Upper lobe of left lung (tissue), 6 donors: ENCODE measurements around the gene DPEP2. TPM values are rescaled to one million over a fixed set of nuclear protein-coding genes. Genes with fewer than 3 reads are reported as not detected.
"Not testable (repeated sequence)": the region's sequence is repeated elsewhere in the genome, so short reads cannot be mapped to it uniquely, and the experiment has no call there.

ENCODE experiments used
- ATAC-seq, 2 donors: fragments of 200-7000 bp; cut with Tn5 transposase; one replicate each; pipeline ENCODE4 v1.9.1; 2022; ENCODE audit warnings: mild to moderate bottlenecking in 2 of 2, moderate library complexity in 2 of 2; ENCODE audit not compliant: low FRiP score in 2 of 2
- DNase-seq, 2 donors: peaks; one replicate each; pipeline ENCODE4 v3.0.0-alpha.2; 2019 to 2020
- H3K27ac ChIP-seq, 4 donors: fragments of 200-600 bp; sonication (generic); one replicate each; pipeline ENCODE4 v1.5.1; 2016 to 2019
- H3K27me3 ChIP-seq, 4 donors: fragments of 200-600 bp; sonication (generic); one replicate each; pipeline ENCODE4 v1.5.1; 2017 to 2019
- H3K36me3 ChIP-seq, 4 donors: fragments of 200-600 bp; sonication (generic); one replicate each; pipeline ENCODE4 v1.5.1; 2016 to 2019
- H3K4me1 ChIP-seq, 4 donors: fragments of 200-600 bp; sonication (generic); one replicate each; pipeline ENCODE4 v1.5.1; 2018 to 2019
- H3K4me3 ChIP-seq, 4 donors: fragments of 200-600 bp; sonication (generic); one replicate each; pipeline ENCODE4 v1.5.1; 2017 to 2019; ENCODE audit warnings: mild to moderate bottlenecking in 2 of 4, moderate library complexity in 1 of 4
- H3K9me3 ChIP-seq, 4 donors: fragments of 200-600 bp; sonication (generic); one replicate each; pipeline ENCODE4 v1.5.1; 2018 to 2019
- EP300 ChIP-seq, 4 donors: sonication (generic); formaldehyde crosslinking; IDR thresholded peaks; one replicate each; pipeline ENCODE4 v1.5.1; 2017; ENCODE audit warnings: antibody characterized with exemption in 4 of 4, control low read depth in 2 of 4
- POLR2A ChIP-seq, 4 donors: fragments of 450-650 bp; IDR thresholded peaks; one replicate each; pipeline ENCODE4 v1.5.1; 2016 to 2017; ENCODE audit warnings: antibody characterized with exemption in 4 of 4, mild to moderate bottlenecking in 2 of 4
- POLR2AphosphoS5 ChIP-seq, 2 donors: sonication (generic); formaldehyde crosslinking; IDR thresholded peaks; one replicate each; pipeline ENCODE4 v1.5.1; 2017; ENCODE audit warnings: antibody characterized with exemption in 2 of 2
- WGBS, 2 donors: methylation state at CpG; one replicate each; pipeline ENCODE4 v1.1.5; 2017 to 2018; 5-methylcytosine and 5-hydroxymethylcytosine counted together
- total RNA-seq, 6 donors: library from RNA; depleted of rRNA in 4 of 6; stranded (reverse); fragments of >200 nt in 4 of 6; gene quantifications; one replicate each; pipeline versions ENCODE4 v1.1.0 to v1.2.1, GENCODE V29; 2016 to 2021
- TF ChIP-seq, protein P1 (sequence below), 6 experiments: fragments of 450-650 bp in 4 of 6; fragments of 200-600 bp in 2 of 6; sonication (generic) in 2 of 6; IDR thresholded peaks; one replicate each; pipeline ENCODE4 v1.5.1; 2016 to 2019; ENCODE audit warnings: antibody characterized with exemption in 6 of 6
- donor health status: DM: no; HTN: no; CAD: no; lungs with moderate emphysema.
- donor health status: DM: no; HTN: yes; CAD: no; lungs with severe emphysema.

The DPEP2 gene
- total RNA-seq, 6 donors from 2014 or later: 7.1 to 56.6 (median 23.0) TPM

DNA sequence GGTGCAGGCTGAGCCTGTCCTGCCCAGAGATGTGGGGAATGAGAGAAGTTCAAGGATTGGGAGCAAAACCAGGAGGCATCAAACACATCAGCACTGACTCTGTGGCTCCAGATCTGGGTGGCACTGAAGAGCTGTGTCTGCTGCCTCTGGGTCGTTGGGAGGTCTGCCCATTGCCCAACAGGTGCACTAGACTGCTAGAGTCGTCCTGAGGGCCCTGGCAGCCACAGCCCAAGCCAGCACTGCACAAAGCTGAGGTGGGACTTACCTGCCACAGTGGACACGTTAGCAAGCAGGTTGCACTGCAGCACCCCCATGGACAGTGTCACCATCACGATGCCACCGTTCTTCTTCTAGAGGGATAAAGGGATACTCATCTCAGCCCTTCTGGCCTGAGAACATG lies 22.3 kb downstream of the DPEP2 start:
- WGBS, 2 donors: 44 to 58% methylated on average over 3 to 5 of the region's 5 CpGs
- H3K36me3 ChIP-seq: no peaks in the 10 kb centered on the region
- H3K27me3 ChIP-seq: no peaks in the 10 kb centered on the region
- DNase-seq (no peak), ATAC-seq (no peak)
- H3K4me3 ChIP-seq: no peak overlapping the region
- no peaks in the 10 kb centered on the region for H3K4me1 ChIP-seq
- no peak overlapping the region for H3K27ac ChIP-seq
- no peaks in the 10 kb centered on the region for H3K9me3 ChIP-seq
- TF ChIP-seq POLR2AphosphoS5 (IDR thresholded peaks at IDR 0.05): no peak
- TF ChIP-seq, protein P1, sequence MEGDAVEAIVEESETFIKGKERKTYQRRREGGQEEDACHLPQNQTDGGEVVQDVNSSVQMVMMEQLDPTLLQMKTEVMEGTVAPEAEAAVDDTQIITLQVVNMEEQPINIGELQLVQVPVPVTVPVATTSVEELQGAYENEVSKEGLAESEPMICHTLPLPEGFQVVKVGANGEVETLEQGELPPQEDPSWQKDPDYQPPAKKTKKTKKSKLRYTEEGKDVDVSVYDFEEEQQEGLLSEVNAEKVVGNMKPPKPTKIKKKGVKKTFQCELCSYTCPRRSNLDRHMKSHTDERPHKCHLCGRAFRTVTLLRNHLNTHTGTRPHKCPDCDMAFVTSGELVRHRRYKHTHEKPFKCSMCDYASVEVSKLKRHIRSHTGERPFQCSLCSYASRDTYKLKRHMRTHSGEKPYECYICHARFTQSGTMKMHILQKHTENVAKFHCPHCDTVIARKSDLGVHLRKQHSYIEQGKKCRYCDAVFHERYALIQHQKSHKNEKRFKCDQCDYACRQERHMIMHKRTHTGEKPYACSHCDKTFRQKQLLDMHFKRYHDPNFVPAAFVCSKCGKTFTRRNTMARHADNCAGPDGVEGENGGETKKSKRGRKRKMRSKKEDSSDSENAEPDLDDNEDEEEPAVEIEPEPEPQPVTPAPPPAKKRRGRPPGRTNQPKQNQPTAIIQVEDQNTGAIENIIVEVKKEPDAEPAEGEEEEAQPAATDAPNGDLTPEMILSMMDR (IDR thresholded peaks at IDR 0.05): no peak
- TF ChIP-seq EP300 (IDR thresholded peaks at IDR 0.05): no peak
- TF ChIP-seq POLR2A (IDR thresholded peaks at IDR 0.05): no peak

DNA sequence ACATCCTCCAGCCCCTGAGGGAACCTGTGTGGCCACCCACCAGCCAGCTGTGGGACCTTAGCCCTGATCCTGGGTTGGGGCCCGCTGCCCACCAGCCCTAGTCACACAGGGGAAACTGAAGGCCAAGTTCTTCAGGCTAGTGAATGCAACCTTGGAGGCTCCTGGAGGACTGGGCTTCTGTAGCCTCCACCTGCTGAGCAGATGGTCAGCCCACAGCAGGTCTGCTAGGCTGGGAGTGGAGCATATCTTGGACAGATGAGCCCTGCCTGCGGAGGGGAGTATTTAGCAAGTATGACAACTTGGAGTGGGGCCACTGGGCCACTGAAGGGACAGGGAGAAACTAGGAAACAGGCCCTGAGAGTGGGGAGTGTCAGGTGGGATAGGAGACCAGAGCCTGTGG lies 23.1 kb downstream of the DPEP2 start:
- 100% methylated on average over 1 to 2 of the region's 2 CpGs for WGBS, 2 donors
- no peaks in the 10 kb centered on the region for H3K27me3 ChIP-seq

DNA sequence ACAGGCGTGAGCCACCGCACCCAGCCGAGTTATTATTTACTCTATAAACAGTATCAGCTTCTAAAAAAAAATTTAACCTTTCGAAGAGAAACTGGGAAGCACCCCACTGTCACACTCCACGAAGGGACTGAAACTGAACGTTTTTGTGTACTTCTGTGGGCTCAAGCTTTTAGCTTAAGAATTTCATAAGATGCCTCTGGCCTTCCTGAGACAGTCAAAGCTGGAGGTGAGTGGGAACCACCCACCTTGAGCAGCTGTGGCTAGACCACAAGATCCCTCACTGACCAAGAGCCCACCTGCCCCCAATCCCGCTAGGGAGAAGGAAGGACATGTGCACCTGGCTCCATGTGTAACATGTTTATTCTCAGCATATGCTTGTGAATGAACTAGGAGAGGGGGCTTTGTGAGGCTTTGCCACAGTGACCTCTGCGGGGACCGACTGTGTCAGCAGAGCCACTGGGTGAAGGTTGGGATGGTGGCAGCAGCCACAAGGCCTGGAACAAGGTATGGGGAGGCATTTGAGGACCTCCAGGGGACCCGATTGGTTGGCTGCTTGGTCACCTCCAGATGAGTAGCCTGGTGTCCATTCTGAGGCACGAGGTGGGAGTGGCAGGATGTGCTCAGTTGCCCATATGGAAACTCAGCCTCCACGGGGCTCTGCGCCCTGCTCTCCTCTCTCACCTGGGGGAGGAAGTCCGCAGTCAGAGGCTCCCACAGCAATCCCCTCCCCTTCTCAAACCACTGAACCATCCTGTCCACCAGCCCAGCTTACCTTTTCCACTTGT lies 23.8 kb downstream of the DPEP2 start:
- no peak overlapping the region for H3K27ac ChIP-seq
- H3K4me1 ChIP-seq: no peaks in the 10 kb centered on the region
- H3K4me3 ChIP-seq: no peak overlapping the region
- WGBS, 2 donors: 74 to 78% methylated on average over 14 of the region's 14 CpGs
- no peaks in the 10 kb centered on the region for H3K9me3 ChIP-seq
- H3K36me3 ChIP-seq: no peaks in the 10 kb centered on the region
- ATAC-seq: no peak
- no peak for TF ChIP-seq POLR2AphosphoS5 (IDR thresholded peaks at IDR 0.05)
- TF ChIP-seq, protein P1 (IDR thresholded peaks at IDR 0.05): no peak
- no peak for TF ChIP-seq EP300 (IDR thresholded peaks at IDR 0.05)
- TF ChIP-seq POLR2A (IDR thresholded peaks at IDR 0.05): no peak
- H3K27me3 ChIP-seq: no peaks in the 10 kb centered on the region
- no peak for DNase-seq

More for the DNA sequence above, 23.1 kb downstream of the DPEP2 start:
- TF ChIP-seq EP300 (IDR thresholded peaks at IDR 0.05): no peak
- TF ChIP-seq, protein P1 (IDR thresholded peaks at IDR 0.05): no peak
- no peak for TF ChIP-seq POLR2AphosphoS5 (IDR thresholded peaks at IDR 0.05)
- TF ChIP-seq POLR2A (IDR thresholded peaks at IDR 0.05): no peak
- ATAC-seq (no peak), DNase-seq (no peak)
- H3K36me3 ChIP-seq: no peaks in the 10 kb centered on the region
- no peaks in the 10 kb centered on the region for H3K9me3 ChIP-seq
- no peak overlapping the region for H3K4me3 ChIP-seq
- no peak overlapping the region for H3K27ac ChIP-seq
- no peaks in the 10 kb centered on the region for H3K4me1 ChIP-seq

GRCh38 chr16:67972285-67972684 lies 27.0 kb downstream of the DPEP2 start:
- DNase-seq, ATAC-seq, H3K36me3 ChIP-seq, H3K27me3 ChIP-seq, H3K27ac ChIP-seq, H3K4me3 ChIP-seq, H3K9me3 ChIP-seq: not testable (repeated sequence)
- H3K4me1 ChIP-seq: peaks cover 0 to 17% (median 6%) of the 10 kb centered on the region in 4 donors
- 87 to 95% methylated on average over 7 of the region's 7 CpGs for WGBS, 2 donors

- WGBS, 2 donors: 88 to 96% methylated on average over 9 of the region's 9 CpGs
- no peak overlapping the region for H3K27ac ChIP-seq
- ATAC-seq: no peak
Observed at GRCh38 chr16:67971111-67971510, 28.2 kb downstream of the DPEP2 start.

More at GRCh38 chr16:67971111-67971510, 28.2 kb downstream of the DPEP2 start:
- Histone ChIP-seq H3K27me3 (no peaks in the 10 kb centered on the region), H3K36me3 (no peaks in the 10 kb centered on the region), H3K4me3 (no peak overlapping the region), H3K4me1 (peaks cover 11 to 29% (median 18%) of the 10 kb centered on the region in 4 donors), H3K9me3 (no peaks in the 10 kb centered on the region)
- TF ChIP-seq POLR2A (IDR thresholded peaks at IDR 0.05) (no peak), POLR2AphosphoS5 (IDR thresholded peaks at IDR 0.05) (no peak), EP300 (IDR thresholded peaks at IDR 0.05) (no peak)
- TF ChIP-seq, protein P1 (IDR thresholded peaks at IDR 0.05): no peak
- DNase-seq: no peak
